ENCODE results near the gene GDAP1L1.

GDAP1L1 gene

GRCh38 chr20:44221368-44221954 is 25.6 kb upstream of the GDAP1L1 start:
- H3K4me3 ChIP-seq (ENCODE audit: low read depth in 1 of 2, low read length in 2 of 2), result no peak overlapping the region
- no peaks in the 10 kb centered on the region for H3K9me3 ChIP-seq (ENCODE audit: insufficient read depth, low read length, severe bottlenecking)
- no peak overlapping the region for H3K27ac ChIP-seq (ENCODE audit: low read length)
- no peak overlapping the region for H3K4me2 ChIP-seq (ENCODE audit: insufficient read depth, low read length)
- no peak overlapping the region for H2AFZ ChIP-seq (ENCODE audit: low read depth, low read length)
- no peaks in the 10 kb centered on the region for H3K27me3 ChIP-seq (ENCODE audit: insufficient read depth, low read length, poor library complexity)
- TF ChIP-seq EZH2 (IDR thresholded peaks at IDR 0.05; ENCODE audit: borderline replicate concordance, low read depth, low read length, severe bottlenecking) (no peak), CTCF (IDR thresholded peaks at IDR 0.05; ENCODE audit: borderline replicate concordance, extremely low read depth, low read length, poor library complexity, severe bottlenecking) (no peak)
- H3K36me3 ChIP-seq (ENCODE audit: insufficient read depth, low read length), result no peaks in the 10 kb centered on the region
- H3K79me2 ChIP-seq (ENCODE audit: insufficient read depth, low read length), result no peaks in the 10 kb centered on the region
- ATAC-seq (ENCODE audit: insufficient read depth, low read depth) (no peak), DNase-seq (no peak)
- no peaks in the 10 kb centered on the region for H4K20me1 ChIP-seq (ENCODE audit: insufficient read depth, low read length)
- H3K9ac ChIP-seq (ENCODE audit: low read depth, low read length), result no peak overlapping the region
- peaks cover 39% of the 10 kb centered on the region for H3K4me1 ChIP-seq (ENCODE audit: insufficient read depth, low read length)

- H3K9ac ChIP-seq (ENCODE audit: low read depth, low read length), result no peak overlapping the region
These were observed 25.1 kb upstream of the GDAP1L1 start for GRCh38 chr20:44222027-44222426.

GRCh38 chr20:44222633-44223368 is 24.3 kb upstream of the GDAP1L1 start:
- no peak for ATAC-seq (ENCODE audit: insufficient read depth, low read depth)

More at GRCh38 chr20:44222027-44222426, 25.1 kb upstream of the GDAP1L1 start:
- Histone ChIP-seq H2AFZ (ENCODE audit: low read depth, low read length) (no peak overlapping the region), H3K27me3 (ENCODE audit: insufficient read depth, low read length, poor library complexity) (no peaks in the 10 kb centered on the region), H3K79me2 (ENCODE audit: insufficient read depth, low read length) (no peaks in the 10 kb centered on the region), H3K27ac (ENCODE audit: low read length) (no peak overlapping the region), H3K4me2 (ENCODE audit: insufficient read depth, low read length) (no peak overlapping the region), H3K4me3 (ENCODE audit: low read depth in 1 of 2, low read length in 2 of 2) (no peak overlapping the region), H4K20me1 (ENCODE audit: insufficient read depth, low read length) (no peaks in the 10 kb centered on the region), H3K9me3 (ENCODE audit: insufficient read depth, low read length, severe bottlenecking) (no peaks in the 10 kb centered on the region), H3K36me3 (ENCODE audit: insufficient read depth, low read length) (no peaks in the 10 kb centered on the region), H3K4me1 (ENCODE audit: insufficient read depth, low read length) (peaks cover 34% of the 10 kb centered on the region)
- TF ChIP-seq CTCF (IDR thresholded peaks at IDR 0.05; ENCODE audit: borderline replicate concordance, extremely low read depth, low read length, poor library complexity, severe bottlenecking), result no peak
- TF ChIP-seq EZH2 (IDR thresholded peaks at IDR 0.05; ENCODE audit: borderline replicate concordance, low read depth, low read length, severe bottlenecking), result no peak
- no peak for ATAC-seq (ENCODE audit: insufficient read depth, low read depth)
- DNase-seq, result no peak

More at GRCh38 chr20:44222633-44223368, 24.3 kb upstream of the GDAP1L1 start:
- no peak overlapping the region for H3K4me2 ChIP-seq (ENCODE audit: insufficient read depth, low read length)
- no peaks in the 10 kb centered on the region for H3K27me3 ChIP-seq (ENCODE audit: insufficient read depth, low read length, poor library complexity)
- no peaks in the 10 kb centered on the region for H3K79me2 ChIP-seq (ENCODE audit: insufficient read depth, low read length)
- no peak for DNase-seq
- H3K4me1 ChIP-seq (ENCODE audit: insufficient read depth, low read length), result peaks cover 26% of the 10 kb centered on the region
- no peaks in the 10 kb centered on the region for H3K9me3 ChIP-seq (ENCODE audit: insufficient read depth, low read length, severe bottlenecking)
- H4K20me1 ChIP-seq (ENCODE audit: insufficient read depth, low read length), result no peaks in the 10 kb centered on the region
- H3K36me3 ChIP-seq (ENCODE audit: insufficient read depth, low read length), result no peaks in the 10 kb centered on the region
- TF ChIP-seq EZH2 (IDR thresholded peaks at IDR 0.05; ENCODE audit: borderline replicate concordance, low read depth, low read length, severe bottlenecking) (no peak), CTCF (IDR thresholded peaks at IDR 0.05; ENCODE audit: borderline replicate concordance, extremely low read depth, low read length, poor library complexity, severe bottlenecking) (peak; percentile 19)
- H2AFZ ChIP-seq (ENCODE audit: low read depth, low read length), result no peak overlapping the region
- H3K9ac ChIP-seq (ENCODE audit: low read depth, low read length), result no peak overlapping the region
- no peak overlapping the region for H3K4me3 ChIP-seq (ENCODE audit: low read depth in 1 of 2, low read length in 2 of 2)
- no peak overlapping the region for H3K27ac ChIP-seq (ENCODE audit: low read length)
